Panc1 (cell line): ENCODE results near the gene PDLIM4. TPM values are rescaled to one million over a fixed set of nuclear protein-coding genes. Genes with fewer than 3 reads are reported as not detected.

ENCODE experiments used
- ATAC-seq: fragments of 200-7000 bp; cut with Tn5 transposase; 2 replicates; pipeline ENCODE4 v1.9.1; 2020; ENCODE audit warnings: mild to moderate bottlenecking, moderate library complexity
- BruUV-seq: library from RNA; stranded (reverse); fragments of 400-500 nt; replicated peaks from 2 replicates; lab custom pipeline; 2021; lab: Mats Ljungman, UMichigan
- CTCF ChIA-PET: fragments of 300-600 bp; sonication (Branson Sonifier 250); formaldehyde crosslinking; loops from one replicate; lab custom pipeline; 2022; ENCODE audit warnings: antibody characterized with exemption; lab: Charles Lee
- POLR2A ChIA-PET: fragments of 300-600 bp; sonication (Branson Sonifier 250); formaldehyde crosslinking; loops from one replicate; lab custom pipeline; 2022; ENCODE audit warnings: antibody characterized with exemption; lab: Charles Lee
- DNase-seq: peaks from one replicate; pipeline ENCODE4 v3.0.0-alpha.2; 2010; ENCODE audit warnings: low read depth, low spot score
- H3K27ac ChIP-seq: 2 replicates; pipeline ENCODE4 v1.5.1; 2011; ENCODE audit warnings: mild to moderate bottlenecking, low read length, inconsistent platforms
- H3K27me3 ChIP-seq: fragments of 200-500 bp; sonication (Bioruptor generic); 2 replicates; pipeline ENCODE4 v1.6.0; 2014; ENCODE audit warnings: low read length, inconsistent platforms; ENCODE audit not compliant: control insufficient read depth, insufficient read depth
- H3K36me3 ChIP-seq: fragments of 200-500 bp; sonication (Bioruptor generic); 2 replicates; pipeline ENCODE4 v1.5.1; 2014; ENCODE audit warnings: inconsistent platforms, mild to moderate bottlenecking, low read length, moderate library complexity; ENCODE audit not compliant: control insufficient read depth, insufficient read depth
- H3K4me1 ChIP-seq: 2 replicates; pipeline ENCODE4 v1.5.1; 2011; ENCODE audit warnings: inconsistent platforms, mild to moderate bottlenecking, low read length, moderate library complexity; ENCODE audit not compliant: control insufficient read depth, insufficient read depth
- H3K4me3 ChIP-seq, 2 experiments: 2 replicates each; pipeline ENCODE4 v1.5.1; 2011 to 2012; ENCODE audit warnings: low read depth in 2 of 2, low read length in 2 of 2, mild to moderate bottlenecking in 2 of 2, inconsistent platforms in 1 of 2, moderate library complexity in 1 of 2
- H3K9me3 ChIP-seq: fragments of 200-500 bp; sonication (Bioruptor generic); 2 replicates; pipeline ENCODE4 v1.5.1; 2014; ENCODE audit warnings: low read depth, mild to moderate bottlenecking, inconsistent platforms, low read length, moderate library complexity; ENCODE audit not compliant: control insufficient read depth, insufficient read depth
- CTCF ChIP-seq: fragments of 450-650 bp; IDR thresholded peaks from 2 replicates; pipeline ENCODE4 v1.5.1; 2017; ENCODE audit warnings: mild to moderate bottlenecking
- POLR2AphosphoS5 ChIP-seq: IDR thresholded peaks from 2 replicates; pipeline ENCODE4 v1.6.1; 2012; ENCODE audit warnings: mild to moderate bottlenecking, low read depth, low read length, moderate library complexity
- REST ChIP-seq, 2 experiments: IDR thresholded peaks; 2 replicates each; pipeline ENCODE4 v1.6.1; 2011 to 2012; ENCODE audit warnings: low read depth in 2 of 2, control low read depth in 1 of 2, low read length in 1 of 2, mild to moderate bottlenecking in 1 of 2, moderate library complexity in 1 of 2; ENCODE audit not compliant: insufficient read depth in 1 of 2
- SIN3A ChIP-seq: IDR thresholded peaks from 2 replicates; pipeline ENCODE4 v1.6.1; 2012; ENCODE audit warnings: low read depth, mild to moderate bottlenecking, low read length, moderate library complexity, borderline replicate concordance; ENCODE audit not compliant: insufficient read depth
- TCF7L2 ChIP-seq: IDR thresholded peaks from 2 replicates; pipeline ENCODE4 v1.6.1; 2011; ENCODE audit warnings: mild to moderate bottlenecking, low read depth, low read length, inconsistent platforms
- in situ Hi-C: cut with HindIII; loops from 2 replicates; pipeline ENCODE4 v1.10.0; 2016; ENCODE audit warnings: low sequenced_read_pairs, low pct_unique_long_range_greater_than_20kb
- intact Hi-C: fragments of 100-400 bp; cut with micrococcal nuclease; formaldehyde crosslinking; loops from one replicate; pipeline ENCODE4 v1.10.0; 2022; ENCODE audit not compliant: unreplicated experiment
- total RNA-seq: library from RNA; stranded (reverse); gene quantifications from one replicate; pipeline ENCODE4 v1.2.1, GENCODE V29; 2021; ENCODE audit not compliant: unreplicated experiment

PDLIM4 gene
- total RNA-seq, 1 experiment from 2014 or later: 9.9 TPM

- no peaks in the 10 kb centered on the region for H3K27me3 ChIP-seq
- H3K4me1 ChIP-seq: peaks cover 6% of the 10 kb centered on the region
- no peak overlapping the region for H3K27ac ChIP-seq
- H3K9me3 ChIP-seq: no peaks in the 10 kb centered on the region
- ChIA-PET POLR2A (interaction anchor here (0.5 kb wide), 1 partner anchor 672 kb away, joined by 3 read pairs; no protein-coding TSS in a partner anchor), CTCF (no interaction called here)
- intact Hi-C loops: no loop called here
- BruUV-seq: no TSS peak
- no peak for DNase-seq
- no peak for ATAC-seq
- in situ Hi-C loops: no loop called here
- no peak overlapping the region for H3K4me3 ChIP-seq
- TF ChIP-seq SIN3A (no peak), CTCF (no peak), TCF7L2 (no peak), REST (IDR thresholded peaks at IDR 0.05; ENCODE audit: insufficient read depth in 1 of 2, low read depth in 2 of 2, low read length in 1 of 2) (no peak), POLR2AphosphoS5 (no peak)
- no peaks in the 10 kb centered on the region for H3K36me3 ChIP-seq
Observed at GRCh38 chr5:132268769-132269551, 11.5 kb downstream of the PDLIM4 start.

GRCh38 chr5:132269635-132270334 lies 12.3 kb downstream of the PDLIM4 start:
- H3K36me3 ChIP-seq: no peaks in the 10 kb centered on the region
- DNase-seq (no peak), ATAC-seq (no peak)
- ChIA-PET CTCF (no interaction called here), POLR2A (no interaction called here)
- H3K9me3 ChIP-seq: no peaks in the 10 kb centered on the region
- no peaks in the 10 kb centered on the region for H3K27me3 ChIP-seq
- no peak overlapping the region for H3K27ac ChIP-seq
- peaks cover 6% of the 10 kb centered on the region for H3K4me1 ChIP-seq
- no peak for TF ChIP-seq CTCF
- no peak for TF ChIP-seq POLR2AphosphoS5
- TF ChIP-seq SIN3A: no peak
- TF ChIP-seq TCF7L2: no peak
- no peak for TF ChIP-seq REST (IDR thresholded peaks at IDR 0.05; ENCODE audit: insufficient read depth in 1 of 2, low read depth in 2 of 2, low read length in 1 of 2)
- intact Hi-C loops: no loop called here
- BruUV-seq: no TSS peak
- in situ Hi-C loops: no loop called here
- H3K4me3 ChIP-seq: no peak overlapping the region
